B cell (primary cell): Measurements from ENCODE around the gene GUCA2B.

ENCODE experiments used
- CTCF ChIP-seq: fragments of 200-600 bp; IDR thresholded peaks from one replicate; pipeline ENCODE4 v1.8.0; 2022; ENCODE audit warnings: antibody characterized with exemption, mild to moderate bottlenecking
- EZH2 ChIP-seq: IDR thresholded peaks from 2 replicates; pipeline ENCODE4 v1.6.1; 2012; ENCODE audit warnings: borderline replicate concordance, low read depth, mild to moderate bottlenecking, moderate library complexity, low read length; ENCODE audit not compliant: insufficient read depth, poor library complexity, severe bottlenecking

- TF ChIP-seq EZH2 = no peak
- no peak for TF ChIP-seq CTCF
These were observed 48.2 kb upstream of the GUCA2B start for GRCh38 chr1:42105025-42105424.
